Panc1 (cell line): ENCODE measurements around the gene ZRANB1. TPM values are rescaled to one million over a fixed set of nuclear protein-coding genes. Genes with fewer than 3 reads are reported as not detected.
A peak's percentile ranks its signal among the peaks of the same experiment; 100 is the strongest.

Experiments
- ATAC-seq: fragments of 200-7000 bp; cut with Tn5 transposase; 2 replicates; pipeline ENCODE4 v1.9.1; 2020; ENCODE audit warnings: mild to moderate bottlenecking, moderate library complexity
- BruUV-seq: library from RNA; stranded (reverse); fragments of 400-500 nt; replicated peaks from 2 replicates; lab custom pipeline; 2021; lab: Mats Ljungman, UMichigan
- CTCF ChIA-PET: fragments of 300-600 bp; sonication (Branson Sonifier 250); formaldehyde crosslinking; loops from one replicate; lab custom pipeline; 2022; ENCODE audit warnings: antibody characterized with exemption; lab: Charles Lee
- POLR2A ChIA-PET: fragments of 300-600 bp; sonication (Branson Sonifier 250); formaldehyde crosslinking; loops from one replicate; lab custom pipeline; 2022; ENCODE audit warnings: antibody characterized with exemption; lab: Charles Lee
- DNase-seq: peaks from one replicate; pipeline ENCODE4 v3.0.0-alpha.2; 2010; ENCODE audit warnings: low read depth, low spot score
- H3K27ac ChIP-seq: 2 replicates; pipeline ENCODE4 v1.5.1; 2011; ENCODE audit warnings: mild to moderate bottlenecking, low read length, inconsistent platforms
- H3K27me3 ChIP-seq: fragments of 200-500 bp; sonication (Bioruptor generic); 2 replicates; pipeline ENCODE4 v1.6.0; 2014; ENCODE audit warnings: low read length, inconsistent platforms; ENCODE audit not compliant: control insufficient read depth, insufficient read depth
- H3K36me3 ChIP-seq: fragments of 200-500 bp; sonication (Bioruptor generic); 2 replicates; pipeline ENCODE4 v1.5.1; 2014; ENCODE audit warnings: inconsistent platforms, mild to moderate bottlenecking, low read length, moderate library complexity; ENCODE audit not compliant: control insufficient read depth, insufficient read depth
- H3K4me1 ChIP-seq: 2 replicates; pipeline ENCODE4 v1.5.1; 2011; ENCODE audit warnings: inconsistent platforms, mild to moderate bottlenecking, low read length, moderate library complexity; ENCODE audit not compliant: control insufficient read depth, insufficient read depth
- H3K4me3 ChIP-seq, 2 experiments: 2 replicates each; pipeline ENCODE4 v1.5.1; 2011 to 2012; ENCODE audit warnings: low read depth in 2 of 2, low read length in 2 of 2, mild to moderate bottlenecking in 2 of 2, inconsistent platforms in 1 of 2, moderate library complexity in 1 of 2
- H3K9me3 ChIP-seq: fragments of 200-500 bp; sonication (Bioruptor generic); 2 replicates; pipeline ENCODE4 v1.5.1; 2014; ENCODE audit warnings: low read depth, mild to moderate bottlenecking, inconsistent platforms, low read length, moderate library complexity; ENCODE audit not compliant: control insufficient read depth, insufficient read depth
- CTCF ChIP-seq: fragments of 450-650 bp; IDR thresholded peaks from 2 replicates; pipeline ENCODE4 v1.5.1; 2017; ENCODE audit warnings: mild to moderate bottlenecking
- POLR2AphosphoS5 ChIP-seq: IDR thresholded peaks from 2 replicates; pipeline ENCODE4 v1.6.1; 2012; ENCODE audit warnings: mild to moderate bottlenecking, low read depth, low read length, moderate library complexity
- REST ChIP-seq, 2 experiments: IDR thresholded peaks; 2 replicates each; pipeline ENCODE4 v1.6.1; 2011 to 2012; ENCODE audit warnings: low read depth in 2 of 2, control low read depth in 1 of 2, low read length in 1 of 2, mild to moderate bottlenecking in 1 of 2, moderate library complexity in 1 of 2; ENCODE audit not compliant: insufficient read depth in 1 of 2
- SIN3A ChIP-seq: IDR thresholded peaks from 2 replicates; pipeline ENCODE4 v1.6.1; 2012; ENCODE audit warnings: low read depth, mild to moderate bottlenecking, low read length, moderate library complexity, borderline replicate concordance; ENCODE audit not compliant: insufficient read depth
- TCF7L2 ChIP-seq: IDR thresholded peaks from 2 replicates; pipeline ENCODE4 v1.6.1; 2011; ENCODE audit warnings: mild to moderate bottlenecking, low read depth, low read length, inconsistent platforms
- in situ Hi-C: cut with HindIII; loops from 2 replicates; pipeline ENCODE4 v1.10.0; 2016; ENCODE audit warnings: low sequenced_read_pairs, low pct_unique_long_range_greater_than_20kb
- intact Hi-C: fragments of 100-400 bp; cut with micrococcal nuclease; formaldehyde crosslinking; loops from one replicate; pipeline ENCODE4 v1.10.0; 2022; ENCODE audit not compliant: unreplicated experiment
- total RNA-seq: library from RNA; stranded (reverse); gene quantifications from one replicate; pipeline ENCODE4 v1.2.1, GENCODE V29; 2021; ENCODE audit not compliant: unreplicated experiment

The ZRANB1 gene
- total RNA-seq, 1 experiment from 2014 or later = 23.2 TPM

- peak; percentile 55; the same call in 1 of the 2 replicates for ATAC-seq
- no peaks in the 10 kb centered on the region for H3K36me3 ChIP-seq
- DNase-seq = no peak
- no peak for TF ChIP-seq CTCF
- TF ChIP-seq SIN3A = no peak
- TF ChIP-seq REST (IDR thresholded peaks at IDR 0.05; ENCODE audit: insufficient read depth in 1 of 2, low read depth in 2 of 2, low read length in 1 of 2) = no peak
- TF ChIP-seq TCF7L2 = no peak
- TF ChIP-seq POLR2AphosphoS5 = no peak
- no peak overlapping the region for H3K27ac ChIP-seq
- ChIA-PET CTCF (no interaction called here), POLR2A (no interaction called here)
- H3K4me1 ChIP-seq = no peaks in the 10 kb centered on the region
- no peaks in the 10 kb centered on the region for H3K27me3 ChIP-seq
- H3K9me3 ChIP-seq = no peaks in the 10 kb centered on the region; the same call in 1 of the 2 replicates
- intact Hi-C loops (no loop called here), in situ Hi-C loops (no loop called here)
- H3K4me3 ChIP-seq = no peak overlapping the region
- no TSS peak for BruUV-seq
Measured at GRCh38 chr10:124935946-124936345, 6.0 kb upstream of the ZRANB1 start.

- CTCF ChIA-PET = no interaction called here
- Histone ChIP-seq H3K9me3 (no peaks in the 10 kb centered on the region; the same call in 1 of the 2 replicates), H3K36me3 (no peaks in the 10 kb centered on the region), H3K4me3 (no peak overlapping the region), H3K27ac (no peak overlapping the region), H3K27me3 (no peaks in the 10 kb centered on the region), H3K4me1 (no peaks in the 10 kb centered on the region)
- no TSS peak for BruUV-seq
- POLR2A ChIA-PET = interaction anchor here (0.8 kb wide), 1 partner anchor 57 kb away, joined by 3 read pairs; no protein-coding TSS in a partner anchor
- intact Hi-C loops = no loop called here
- in situ Hi-C loops = no loop called here
- TF ChIP-seq CTCF (no peak), POLR2AphosphoS5 (no peak), REST (IDR thresholded peaks at IDR 0.05; ENCODE audit: insufficient read depth in 1 of 2, low read depth in 2 of 2, low read length in 1 of 2) (no peak)
- DNase-seq = no peak
- ATAC-seq = no peak
Measured at GRCh38 chr10:124936813-124937212, 5.1 kb upstream of the ZRANB1 start.
